HepG2 (cell line): Measurements from ENCODE around the gene OGFOD3. TPM values are rescaled to one million over a fixed set of nuclear protein-coding genes. Genes with fewer than 3 reads are reported as not detected.

Experiments
- ARID5B ChIP-seq: IDR thresholded peaks from 2 replicates; pipeline ENCODE4 v1.4.0; 2020; ENCODE audit warnings: mild to moderate bottlenecking, missing genetic modification reagents
- ATF6 ChIP-seq: sonication (generic); formaldehyde crosslinking; conservative IDR thresholded peaks from 2 replicates; pipeline ENCODE4 v1.4.0; 2020; ENCODE audit warnings: missing genetic modification reagents
- ELF3 ChIP-seq: IDR thresholded peaks from 2 replicates; pipeline ENCODE4 v1.6.1; 2016; ENCODE audit warnings: missing genetic modification reagents, missing compliant biosample characterization
- FOXM1 ChIP-seq: sonication (generic); formaldehyde crosslinking; IDR thresholded peaks from 2 replicates; pipeline ENCODE4 v1.5.0; 2020; ENCODE audit warnings: missing genetic modification reagents
- HMGXB3 ChIP-seq: sonication (generic); formaldehyde crosslinking; IDR thresholded peaks from 2 replicates; pipeline ENCODE4 v1.4.0; 2020; ENCODE audit warnings: missing genetic modification reagents, borderline replicate concordance
- HOXD1 ChIP-seq: sonication (generic); formaldehyde crosslinking; IDR thresholded peaks from 2 replicates; pipeline ENCODE4 v1.5.0; 2020; ENCODE audit warnings: missing genetic modification reagents
- MAFF ChIP-seq: IDR thresholded peaks from 2 replicates; pipeline ENCODE4 v1.6.1; 2011; ENCODE audit warnings: low read depth, low read length, improper control_type of control experiment
- MEIS2 ChIP-seq: sonication (generic); formaldehyde crosslinking; IDR thresholded peaks from 2 replicates; pipeline ENCODE4 v1.9.0; 2021; ENCODE audit warnings: mild to moderate bottlenecking, missing genetic modification reagents
- MYNN ChIP-seq: sonication (generic); formaldehyde crosslinking; IDR thresholded peaks from 2 replicates; pipeline ENCODE4 v1.4.0; 2020; ENCODE audit warnings: mild to moderate bottlenecking, low read depth, missing genetic modification reagents
- NFYC ChIP-seq: IDR thresholded peaks from 2 replicates; pipeline ENCODE4 v1.6.1; 2016; ENCODE audit warnings: missing genetic modification reagents, missing compliant biosample characterization
- RBM39 ChIP-seq: fragments of 200-400 bp; formaldehyde crosslinking; IDR thresholded peaks from one replicate; pipeline ENCODE4 v1.6.1; 2018; ENCODE audit warnings: antibody characterized with exemption, mild to moderate bottlenecking, low read depth, low read length; ENCODE audit not compliant: poor library complexity, severe bottlenecking
- ZFAT ChIP-seq: sonication (generic); formaldehyde crosslinking; conservative IDR thresholded peaks from 2 replicates; pipeline ENCODE4 v1.8.1; 2023; ENCODE audit warnings: missing genetic modification reagents, inconsistent platforms
- ZNF451 ChIP-seq: sonication (generic); formaldehyde crosslinking; IDR thresholded peaks from 2 replicates; pipeline ENCODE4 v1.5.0; 2020; ENCODE audit warnings: mild to moderate bottlenecking, missing genetic modification reagents
- ZNF724P ChIP-seq: sonication (generic); formaldehyde crosslinking; IDR thresholded peaks from 2 replicates; pipeline ENCODE4 v1.8.0; 2022; ENCODE audit warnings: missing genetic modification reagents, borderline replicate concordance
- polyA plus RNA-seq, 8 experiments: library from polyadenylated mRNA; depleted of rRNA in 3 of 8; stranded (reverse) in 7 of 8; unstranded in 1 of 8; fragments of >200 nt; fragmentation: Illumina TruSeq in 4 of 8; extraction: Trizol in 4 of 8; gene quantifications; 2 replicates each; pipeline versions ENCODE4 v1.2.1 to v1.2.3, GENCODE V29; 2011 to 2016; ENCODE audit warnings: low read depth in 4 of 8, missing spikeins in 1 of 8, mixed read lengths in 1 of 8; ENCODE audit not compliant: insufficient read depth in 1 of 8
- total RNA-seq, 5 experiments: library from RNA; depleted of rRNA; stranded (reverse); fragments of >200 nt; fragmentation: Illumina TruSeq; extraction: Trizol; gene quantifications; 2 replicates each; pipeline ENCODE4 v1.2.3, GENCODE V29; 2016; ENCODE audit warnings: low read depth in 1 of 5
- TF ChIP-seq, protein P1 (sequence below): sonication (generic); formaldehyde crosslinking; IDR thresholded peaks from 2 replicates; pipeline ENCODE4 v1.8.1; 2023; ENCODE audit warnings: missing genetic modification reagents, inconsistent platforms, borderline replicate concordance
- TF ChIP-seq, protein P2 (sequence below): IDR thresholded peaks from 2 replicates; pipeline ENCODE4 v1.6.1; 2016; ENCODE audit warnings: mild to moderate bottlenecking

OGFOD3 gene
- total and polyA plus RNA-seq, 2 of the 13 experiments (the other 11 are each of a cell fraction or from before 2014, with no cell fraction given), result 40.0 to 42.1 TPM

DNA sequence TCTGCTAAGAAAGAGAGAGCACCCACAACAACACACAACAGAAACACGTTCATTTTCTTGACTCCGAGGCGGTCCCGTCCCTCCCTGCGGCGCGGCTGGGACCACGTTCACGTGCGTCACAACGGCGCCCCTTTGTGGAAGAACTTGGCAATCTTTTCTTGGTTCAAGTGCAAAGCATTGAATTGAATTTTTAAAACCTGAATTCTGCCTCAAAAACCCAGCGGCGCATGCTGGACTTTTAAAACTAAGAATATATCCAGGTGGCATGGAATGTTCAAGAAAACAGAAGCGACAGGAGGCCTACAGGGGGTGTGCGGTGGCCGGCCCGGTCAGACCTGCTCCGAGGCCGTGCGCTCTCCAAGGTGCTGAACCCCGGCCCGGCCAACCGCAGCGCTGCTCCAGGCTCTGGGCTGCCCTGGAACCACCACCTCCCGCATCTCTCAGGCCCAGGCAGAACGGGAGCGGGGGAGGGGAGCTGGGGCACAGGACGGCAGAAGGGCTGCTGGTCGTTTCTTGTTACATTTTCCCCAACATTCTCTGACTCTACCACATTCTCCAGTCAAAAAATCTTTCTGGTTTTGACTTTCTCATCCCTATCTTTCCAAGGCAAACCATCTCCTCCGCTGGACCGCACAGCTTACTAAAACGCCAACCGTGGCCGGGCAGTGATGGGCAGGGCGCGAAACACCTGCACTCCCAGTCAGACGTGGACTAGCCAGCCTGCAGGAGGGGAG lies 3.7 kb downstream of the OGFOD3 start (continued):
- TF ChIP-seq HMGXB3 (peak; percentile 91; the same call in 1 of the 2 replicates), ZNF724P (CRISPR knock-in tag) (no peak), NFYC (CRISPR knock-in tag) (no peak), MYNN (CRISPR knock-in tag) (peak; percentile 95; the same call in 1 of the 2 replicates), ARID5B (CRISPR knock-in tag) (peak; percentile 72), ELF3 (CRISPR knock-in tag) (peak; percentile 75; the same call in 1 of the 2 replicates), MAFF (no peak), ZFAT (CRISPR knock-in tag) (peak; percentile 91; the same call in 1 of the 2 replicates), MEIS2 (CRISPR knock-in tag) (peak; percentile 98), ZNF451 (CRISPR knock-in tag) (peak; percentile 92), RBM39 (no peak), HOXD1 (peak; percentile 94), ATF6 (CRISPR knock-in tag) (0 out of 2 replicates have a peak, but pooled peaks have one; percentile 90), FOXM1 (CRISPR knock-in tag) (peak; percentile 86)
- TF ChIP-seq, protein P1, sequence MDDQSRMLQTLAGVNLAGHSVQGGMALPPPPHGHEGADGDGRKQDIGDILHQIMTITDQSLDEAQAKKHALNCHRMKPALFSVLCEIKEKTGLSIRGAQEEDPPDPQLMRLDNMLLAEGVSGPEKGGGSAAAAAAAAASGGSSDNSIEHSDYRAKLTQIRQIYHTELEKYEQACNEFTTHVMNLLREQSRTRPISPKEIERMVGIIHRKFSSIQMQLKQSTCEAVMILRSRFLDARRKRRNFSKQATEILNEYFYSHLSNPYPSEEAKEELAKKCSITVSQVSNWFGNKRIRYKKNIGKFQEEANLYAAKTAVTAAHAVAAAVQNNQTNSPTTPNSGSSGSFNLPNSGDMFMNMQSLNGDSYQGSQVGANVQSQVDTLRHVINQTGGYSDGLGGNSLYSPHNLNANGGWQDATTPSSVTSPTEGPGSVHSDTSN, result peak; percentile 94
- TF ChIP-seq, protein P2, sequence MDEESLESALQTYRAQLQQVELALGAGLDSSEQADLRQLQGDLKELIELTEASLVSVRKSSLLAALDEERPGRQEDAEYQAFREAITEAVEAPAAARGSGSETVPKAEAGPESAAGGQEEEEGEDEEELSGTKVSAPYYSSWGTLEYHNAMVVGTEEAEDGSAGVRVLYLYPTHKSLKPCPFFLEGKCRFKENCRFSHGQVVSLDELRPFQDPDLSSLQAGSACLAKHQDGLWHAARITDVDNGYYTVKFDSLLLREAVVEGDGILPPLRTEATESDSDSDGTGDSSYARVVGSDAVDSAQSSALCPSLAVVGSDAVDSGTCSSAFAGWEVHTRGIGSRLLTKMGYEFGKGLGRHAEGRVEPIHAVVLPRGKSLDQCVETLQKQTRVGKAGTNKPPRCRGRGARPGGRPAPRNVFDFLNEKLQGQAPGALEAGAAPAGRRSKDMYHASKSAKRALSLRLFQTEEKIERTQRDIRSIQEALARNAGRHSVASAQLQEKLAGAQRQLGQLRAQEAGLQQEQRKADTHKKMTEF (CRISPR knock-in tag), result peak; percentile 91
